Measurements from ENCODE around the gene UBE2K.

DNA sequence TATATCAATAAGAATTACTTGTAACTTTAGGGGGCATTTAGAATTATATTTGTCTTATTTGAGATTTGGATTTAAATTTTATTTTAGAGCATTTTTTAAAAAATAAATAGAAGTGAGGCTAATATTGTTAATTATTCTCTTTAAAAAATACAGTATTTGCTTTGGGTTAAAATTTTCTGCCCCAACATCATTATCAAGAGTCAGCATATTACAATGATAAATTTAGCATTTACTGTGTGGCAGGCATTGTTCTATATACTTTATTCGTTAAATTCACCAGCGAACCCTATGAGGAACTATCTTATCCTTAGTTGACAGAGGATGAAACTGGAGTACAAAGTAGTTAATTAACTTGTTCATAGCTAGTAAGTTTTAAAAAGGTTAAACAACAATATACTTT is 34.0 kb downstream of the UBE2K start:
- TF ChIP-seq POLR2A (IDR thresholded peaks at IDR 0.05) (no peak), EP300 (IDR thresholded peaks at IDR 0.05) (no peak)
- TF ChIP-seq, protein P1, sequence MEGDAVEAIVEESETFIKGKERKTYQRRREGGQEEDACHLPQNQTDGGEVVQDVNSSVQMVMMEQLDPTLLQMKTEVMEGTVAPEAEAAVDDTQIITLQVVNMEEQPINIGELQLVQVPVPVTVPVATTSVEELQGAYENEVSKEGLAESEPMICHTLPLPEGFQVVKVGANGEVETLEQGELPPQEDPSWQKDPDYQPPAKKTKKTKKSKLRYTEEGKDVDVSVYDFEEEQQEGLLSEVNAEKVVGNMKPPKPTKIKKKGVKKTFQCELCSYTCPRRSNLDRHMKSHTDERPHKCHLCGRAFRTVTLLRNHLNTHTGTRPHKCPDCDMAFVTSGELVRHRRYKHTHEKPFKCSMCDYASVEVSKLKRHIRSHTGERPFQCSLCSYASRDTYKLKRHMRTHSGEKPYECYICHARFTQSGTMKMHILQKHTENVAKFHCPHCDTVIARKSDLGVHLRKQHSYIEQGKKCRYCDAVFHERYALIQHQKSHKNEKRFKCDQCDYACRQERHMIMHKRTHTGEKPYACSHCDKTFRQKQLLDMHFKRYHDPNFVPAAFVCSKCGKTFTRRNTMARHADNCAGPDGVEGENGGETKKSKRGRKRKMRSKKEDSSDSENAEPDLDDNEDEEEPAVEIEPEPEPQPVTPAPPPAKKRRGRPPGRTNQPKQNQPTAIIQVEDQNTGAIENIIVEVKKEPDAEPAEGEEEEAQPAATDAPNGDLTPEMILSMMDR (IDR thresholded peaks at IDR 0.05), result no peak
